CD4-positive, alpha-beta T cell treated with Interleukin-2 at 100 ng/mL for 4 hours (primary cell): Measurements from ENCODE around the gene SUMF1.

ENCODE experiments used
- DNase-seq: peaks from one replicate; pipeline ENCODE4 v3.0.0-alpha.2; 2020; ENCODE audit warnings: low spot score

The SUMF1 gene

GRCh38 chr3:4413467-4413866 lies 53.6 kb downstream of the SUMF1 start:
- no peak for DNase-seq

GRCh38 chr3:4411833-4412232 lies 55.2 kb downstream of the SUMF1 start:
- DNase-seq = no peak

GRCh38 chr3:4411236-4411635 lies 55.8 kb downstream of the SUMF1 start:
- DNase-seq = no peak

GRCh38 chr3:4410606-4411005 lies 56.5 kb downstream of the SUMF1 start:
- DNase-seq = no peak

GRCh38 chr3:4409971-4410573 lies 57.0 kb downstream of the SUMF1 start:
- no peak for DNase-seq

GRCh38 chr3:4409415-4409814 lies 57.7 kb downstream of the SUMF1 start:
- DNase-seq = no peak

- no peak for DNase-seq
These were observed 58.1 kb downstream of the SUMF1 start for GRCh38 chr3:4408958-4409357.

GRCh38 chr3:4407941-4408340 lies 59.1 kb downstream of the SUMF1 start:
- no peak for DNase-seq

- DNase-seq = no peak
These were observed 60.1 kb downstream of the SUMF1 start for GRCh38 chr3:4406746-4407568.

GRCh38 chr3:4404881-4405280 lies 62.2 kb downstream of the SUMF1 start:
- DNase-seq = no peak

GRCh38 chr3:4401441-4401840 lies 65.6 kb downstream of the SUMF1 start:
- DNase-seq = no peak

GRCh38 chr3:4399476-4399875 lies 67.6 kb downstream of the SUMF1 start:
- no peak for DNase-seq

GRCh38 chr3:4398941-4399245 lies 68.2 kb downstream of the SUMF1 start:
- DNase-seq = no peak

GRCh38 chr3:4398120-4398940 lies 68.7 kb downstream of the SUMF1 start:
- DNase-seq = no peak

- no peak for DNase-seq
These were observed 69.6 kb downstream of the SUMF1 start for GRCh38 chr3:4397466-4397865.

GRCh38 chr3:4396542-4396941 lies 70.5 kb downstream of the SUMF1 start:
- DNase-seq = no peak

- DNase-seq = no peak
These were observed 71.1 kb downstream of the SUMF1 start for GRCh38 chr3:4396006-4396405.

- DNase-seq = no peak
These were observed 71.6 kb downstream of the SUMF1 start for GRCh38 chr3:4395448-4395847.

- DNase-seq = no peak
These were observed 72.5 kb downstream of the SUMF1 start for GRCh38 chr3:4394567-4394966.

- DNase-seq = peak; percentile 44
These were observed 73.0 kb downstream of the SUMF1 start for GRCh38 chr3:4394048-4394447.

- no peak for DNase-seq
These were observed 74.1 kb downstream of the SUMF1 start for GRCh38 chr3:4392992-4393391.

GRCh38 chr3:4387210-4388204 lies 79.6 kb downstream of the SUMF1 start:
- DNase-seq = no peak
